Fibroblast of lung (primary cell): ENCODE results near the gene ELP2. TPM values are rescaled to one million over a fixed set of nuclear protein-coding genes. Genes with fewer than 3 reads are reported as not detected.

Experiments
- DNase-seq, 2 donors: peaks; one replicate each; pipeline versions ENCODE4 v3.0.0 to v3.0.0-alpha.2; 2010; ENCODE audit warnings: low read depth in 2 of 2
- H2AFZ ChIP-seq: 2 replicates; pipeline ENCODE4 v1.5.1; 2012; ENCODE audit warnings: low read length, control low read depth, inconsistent platforms
- H3K27ac ChIP-seq: 2 replicates; pipeline ENCODE4 v1.5.1; 2011; ENCODE audit warnings: low read length, control low read depth; ENCODE audit not compliant: insufficient read depth
- H3K27me3 ChIP-seq: 2 replicates; pipeline ENCODE4 v1.5.1; 2011; ENCODE audit warnings: mild to moderate bottlenecking, low read length; ENCODE audit not compliant: control insufficient read depth, insufficient read depth
- H3K36me3 ChIP-seq: 2 replicates; pipeline ENCODE4 v1.5.1; 2011; ENCODE audit warnings: low read length; ENCODE audit not compliant: control insufficient read depth, insufficient read depth
- H3K4me1 ChIP-seq: 2 replicates; pipeline ENCODE4 v1.5.1; 2011; ENCODE audit warnings: low read length; ENCODE audit not compliant: control insufficient read depth, insufficient read depth; ENCODE audit errors: extremely low read depth
- H3K4me2 ChIP-seq: 2 replicates; pipeline ENCODE4 v1.5.1; 2011; ENCODE audit warnings: low read length, control low read depth; ENCODE audit not compliant: insufficient read depth; ENCODE audit errors: extremely low read depth
- H3K4me3 ChIP-seq, 4 experiments: fragments of 200-600 bp in 1 of 4; sonication (generic) in 1 of 4; replicated peaks in 1 of 4; 2 replicates each; pipeline ENCODE4 v1.5.1; 2011 to 2016; ENCODE audit warnings: low read length in 4 of 4, low read depth in 3 of 4, mild to moderate bottlenecking in 3 of 4, control low read depth in 2 of 4, inconsistent platforms in 1 of 4, mixed read lengths in 1 of 4; ENCODE audit not compliant: insufficient read depth in 1 of 4; ENCODE audit errors: control extremely low read depth in 1 of 4
- H3K79me2 ChIP-seq: 2 replicates; pipeline ENCODE4 v1.5.1; 2012; ENCODE audit warnings: mild to moderate bottlenecking, low read length, inconsistent platforms; ENCODE audit not compliant: control insufficient read depth, insufficient read depth
- H3K9ac ChIP-seq: 2 replicates; pipeline ENCODE4 v1.5.1; 2011; ENCODE audit warnings: mild to moderate bottlenecking, low read length, control low read depth; ENCODE audit not compliant: insufficient read depth
- H3K9me3 ChIP-seq: 2 replicates; pipeline ENCODE4 v1.5.1; 2012; ENCODE audit warnings: low read depth, low read length; ENCODE audit not compliant: control insufficient read depth, insufficient read depth
- H4K20me1 ChIP-seq: 2 replicates; pipeline ENCODE4 v1.5.1; 2011; ENCODE audit warnings: low read length; ENCODE audit not compliant: control insufficient read depth, insufficient read depth; ENCODE audit errors: extremely low read depth
- EZH2 ChIP-seq: IDR thresholded peaks from 2 replicates; pipeline ENCODE4 v1.5.1; 2012; ENCODE audit warnings: low read length, control low read depth, mild to moderate bottlenecking; ENCODE audit errors: missing control alignments
- polyA plus RNA-seq, 2 donors: library from polyadenylated mRNA; depleted of rRNA in 1 of 2; stranded (reverse) in 1 of 2; unstranded in 1 of 2; fragments of >200 nt; gene quantifications; 2 replicates each; pipeline ENCODE4 v1.2.1, GENCODE V29; 2011 to 2012; ENCODE audit warnings: missing spikeins in 1 of 2
- total RNA-seq: library from RNA; depleted of rRNA; stranded (reverse); fragments of >200 nt; gene quantifications from 2 replicates; pipeline ENCODE4 v1.2.1, GENCODE V29; 2014
- TF ChIP-seq, protein P1 (sequence below), 2 donors: IDR thresholded peaks in 1 of 2; conservative IDR thresholded peaks in 1 of 2; 1 replicate in 1 of 2; 2 replicates in 1 of 2; pipeline ENCODE4 v1.5.1; 2011 to 2012; ENCODE audit warnings: low read length in 2 of 2, control low read depth in 1 of 2, inconsistent platforms in 1 of 2, low read depth in 1 of 2, mild to moderate bottlenecking in 1 of 2

Gene ELP2
- total and polyA plus RNA-seq, 2 donors (not counting 1 experiment from before 2014, with no cell fraction given), result 96.6 to 309 TPM

DNA sequence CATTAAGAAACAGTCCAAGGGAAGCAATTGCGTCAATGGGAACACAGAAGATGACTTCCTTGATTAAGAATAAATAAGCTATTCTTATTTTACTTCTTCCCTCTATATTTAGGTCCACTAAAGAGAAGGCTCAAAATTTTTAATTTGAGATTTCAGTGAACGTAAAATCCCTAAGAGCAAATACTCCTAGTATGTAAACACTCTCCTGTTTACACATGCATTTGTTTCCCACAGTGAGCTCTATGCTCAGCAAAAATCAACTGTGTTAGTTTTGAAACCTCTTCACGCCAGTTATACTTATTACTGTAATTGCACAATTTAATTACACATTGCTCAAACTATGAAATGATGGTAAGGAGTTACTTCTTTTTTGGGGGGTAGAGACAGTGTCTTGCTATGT is 9.4 kb upstream of the ELP2 start:
- no peak overlapping the region for H3K9ac ChIP-seq
- no peak overlapping the region for H2AFZ ChIP-seq
- H3K27ac ChIP-seq, result no peak overlapping the region
- H3K4me1 ChIP-seq, result no peaks in the 10 kb centered on the region
- TF ChIP-seq EZH2, result no peak
- TF ChIP-seq, protein P1, sequence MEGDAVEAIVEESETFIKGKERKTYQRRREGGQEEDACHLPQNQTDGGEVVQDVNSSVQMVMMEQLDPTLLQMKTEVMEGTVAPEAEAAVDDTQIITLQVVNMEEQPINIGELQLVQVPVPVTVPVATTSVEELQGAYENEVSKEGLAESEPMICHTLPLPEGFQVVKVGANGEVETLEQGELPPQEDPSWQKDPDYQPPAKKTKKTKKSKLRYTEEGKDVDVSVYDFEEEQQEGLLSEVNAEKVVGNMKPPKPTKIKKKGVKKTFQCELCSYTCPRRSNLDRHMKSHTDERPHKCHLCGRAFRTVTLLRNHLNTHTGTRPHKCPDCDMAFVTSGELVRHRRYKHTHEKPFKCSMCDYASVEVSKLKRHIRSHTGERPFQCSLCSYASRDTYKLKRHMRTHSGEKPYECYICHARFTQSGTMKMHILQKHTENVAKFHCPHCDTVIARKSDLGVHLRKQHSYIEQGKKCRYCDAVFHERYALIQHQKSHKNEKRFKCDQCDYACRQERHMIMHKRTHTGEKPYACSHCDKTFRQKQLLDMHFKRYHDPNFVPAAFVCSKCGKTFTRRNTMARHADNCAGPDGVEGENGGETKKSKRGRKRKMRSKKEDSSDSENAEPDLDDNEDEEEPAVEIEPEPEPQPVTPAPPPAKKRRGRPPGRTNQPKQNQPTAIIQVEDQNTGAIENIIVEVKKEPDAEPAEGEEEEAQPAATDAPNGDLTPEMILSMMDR (conservative IDR thresholded peaks at IDR 0.05 in 1 of 2, IDR thresholded peaks at IDR 0.05 in 1 of 2; ENCODE audit: low read depth in 1 of 2, low read length in 2 of 2), result no peak
- DNase-seq, result no peak
- H3K4me3 ChIP-seq, result no peak overlapping the region
- H3K27me3 ChIP-seq, result no peaks in the 10 kb centered on the region
- H3K79me2 ChIP-seq, result no peaks in the 10 kb centered on the region
- H3K4me2 ChIP-seq, result no peak overlapping the region
- H3K9me3 ChIP-seq, result no peaks in the 10 kb centered on the region
- H3K36me3 ChIP-seq, result peaks cover 4% of the 10 kb centered on the region
- no peaks in the 10 kb centered on the region for H4K20me1 ChIP-seq

DNA sequence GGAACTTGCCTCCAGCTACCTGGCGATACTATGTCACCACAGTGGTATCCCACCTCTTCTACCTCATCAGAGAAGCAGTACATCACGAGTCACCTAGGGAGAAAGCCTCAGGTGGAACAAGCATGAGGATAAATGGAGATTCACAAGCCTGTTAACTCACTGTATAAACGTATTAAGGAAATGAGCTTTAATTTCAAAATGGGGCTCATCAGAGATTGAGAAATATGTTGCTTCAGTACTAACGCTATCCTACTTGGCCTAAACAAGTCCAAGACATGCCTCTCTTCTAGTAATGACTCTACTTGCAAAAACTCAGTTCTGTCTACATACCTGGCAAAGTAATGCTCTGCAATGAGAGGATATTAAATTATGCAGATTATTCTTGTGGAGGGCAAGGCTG is 4.9 kb upstream of the ELP2 start:
- Histone ChIP-seq H3K27me3 (no peaks in the 10 kb centered on the region), H2AFZ (no peak overlapping the region), H3K36me3 (peaks cover 5% of the 10 kb centered on the region), H4K20me1 (no peaks in the 10 kb centered on the region), H3K4me1 (no peaks in the 10 kb centered on the region), H3K79me2 (peaks cover 9% of the 10 kb centered on the region), H3K4me3 (no peak overlapping the region), H3K9me3 (no peaks in the 10 kb centered on the region), H3K9ac (no peak overlapping the region), H3K4me2 (no peak overlapping the region), H3K27ac (no peak overlapping the region)
- TF ChIP-seq, protein P1 (conservative IDR thresholded peaks at IDR 0.05 in 1 of 2, IDR thresholded peaks at IDR 0.05 in 1 of 2; ENCODE audit: low read depth in 1 of 2, low read length in 2 of 2), result no peak
- no peak for TF ChIP-seq EZH2
- no peak for DNase-seq

DNA sequence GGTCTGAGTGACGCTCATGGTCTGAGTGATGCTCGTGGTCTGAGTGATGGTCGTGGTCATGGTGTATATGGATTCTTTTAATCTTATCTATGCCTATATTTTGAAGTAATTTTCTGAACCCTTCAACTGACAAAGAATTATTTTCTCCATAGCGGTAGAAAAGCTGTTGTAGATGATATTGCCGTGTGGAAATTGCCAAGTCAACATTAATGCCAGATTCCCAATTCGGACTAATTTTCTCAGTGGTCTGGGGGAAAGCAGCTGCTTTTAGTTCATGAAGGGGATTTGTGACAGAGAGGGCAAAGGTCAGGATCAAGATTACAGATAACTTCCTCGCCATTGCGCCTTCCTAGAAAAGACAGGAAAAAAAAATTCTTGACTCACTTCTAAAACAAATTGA is 3.0 kb upstream of the ELP2 start:
- no peaks in the 10 kb centered on the region for H3K27me3 ChIP-seq
- no peak overlapping the region for H3K9ac ChIP-seq
- no peaks in the 10 kb centered on the region for H3K4me1 ChIP-seq
- no peak overlapping the region for H3K4me2 ChIP-seq
- no peaks in the 10 kb centered on the region for H3K9me3 ChIP-seq
- H3K27ac ChIP-seq, result no peak overlapping the region
- H2AFZ ChIP-seq, result no peak overlapping the region
- TF ChIP-seq, protein P1 (conservative IDR thresholded peaks at IDR 0.05 in 1 of 2, IDR thresholded peaks at IDR 0.05 in 1 of 2; ENCODE audit: low read depth in 1 of 2, low read length in 2 of 2), result no peak
- TF ChIP-seq EZH2, result no peak
- no peak for DNase-seq
- H3K4me3 ChIP-seq, result no peak overlapping the region
- H4K20me1 ChIP-seq, result no peaks in the 10 kb centered on the region
- H3K79me2 ChIP-seq, result peaks cover 28% of the 10 kb centered on the region
- H3K36me3 ChIP-seq, result peaks cover 5% of the 10 kb centered on the region
